HG02852 (cell line): ENCODE measurements around the gene CALCOCO1.

Experiments used
- ATAC-seq: cut with Tn5 transposase; IDR thresholded peaks from one replicate; pipeline ENCODE4 v1.9.1; 2021; ENCODE audit warnings: mild to moderate bottlenecking, moderate library complexity; ENCODE audit not compliant: unreplicated experiment

CALCOCO1 gene

GRCh38 chr12:53667080-53667479 lies 60.2 kb downstream of the CALCOCO1 start:
- no peak for ATAC-seq

GRCh38 chr12:53664936-53665335 lies 62.3 kb downstream of the CALCOCO1 start:
- no peak for ATAC-seq

- no peak for ATAC-seq
Observed at GRCh38 chr12:53664191-53664590, 63.1 kb downstream of the CALCOCO1 start.

GRCh38 chr12:53660041-53660440 lies 67.2 kb downstream of the CALCOCO1 start:
- ATAC-seq: no peak

- ATAC-seq: no peak
Observed at GRCh38 chr12:53659571-53659981, 67.7 kb downstream of the CALCOCO1 start.

- no peak for ATAC-seq
Observed at GRCh38 chr12:53659011-53659551, 68.2 kb downstream of the CALCOCO1 start.
